ENCODE measurements around the gene FKBP10.

The FKBP10 gene

GRCh38 chr17:41801374-41802271 is 11.2 kb upstream of the FKBP10 start:
- peak; percentile 38 for DNase-seq (ENCODE audit: extremely low read depth, low read depth)
- TF ChIP-seq CTCF (IDR thresholded peaks at IDR 0.05; ENCODE audit: low read depth, low read length): peak; percentile 97

GRCh38 chr17:41803049-41804020 is 9.5 kb upstream of the FKBP10 start:
- no peak for DNase-seq (ENCODE audit: extremely low read depth, low read depth)

GRCh38 chr17:41806685-41807445 is 5.9 kb upstream of the FKBP10 start:
- no peak for TF ChIP-seq CTCF (IDR thresholded peaks at IDR 0.05; ENCODE audit: low read depth, low read length)
- no peak for DNase-seq (ENCODE audit: extremely low read depth, low read depth)

More at GRCh38 chr17:41803049-41804020, 9.5 kb upstream of the FKBP10 start:
- no peak for TF ChIP-seq CTCF (IDR thresholded peaks at IDR 0.05; ENCODE audit: low read depth, low read length)

- no peak for TF ChIP-seq CTCF (IDR thresholded peaks at IDR 0.05; ENCODE audit: low read depth, low read length)
Measured at GRCh38 chr17:41810659-41811548, 1.9 kb upstream of the FKBP10 start.

GRCh38 chr17:41811549-41812380 is 1.0 kb upstream of the FKBP10 start, which contains the start of gene P3H4:
TSS of gene P3H4 (minus strand) at chr17:41811949. CDS start at chr17:41811915, 34 bp downstream.
- peak; percentile 48 for DNase-seq (ENCODE audit: extremely low read depth, low read depth)
- peak; percentile 63 for TF ChIP-seq CTCF (IDR thresholded peaks at IDR 0.05; ENCODE audit: low read depth, low read length)

More at GRCh38 chr17:41810659-41811548, 1.9 kb upstream of the FKBP10 start:
- DNase-seq (ENCODE audit: extremely low read depth, low read depth): no peak

All from AG09319 (cell line).